Endothelial cell (in vitro differentiated cells): ENCODE measurements around the gene PTPN23. TPM values are rescaled to one million over a fixed set of nuclear protein-coding genes. Genes with fewer than 3 reads are reported as not detected.

Source experiments
- DNase-seq: peaks from one replicate; pipeline ENCODE4 v3.0.0; 2021; ENCODE audit warnings: low spot score
- H3K27ac Mint-ChIP-seq: one replicate; pipeline ENCODE4 v1.8.0; 2021; ENCODE audit warnings: mixed read lengths, inconsistent platforms; ENCODE audit not compliant: unreplicated experiment
- H3K27me3 Mint-ChIP-seq: one replicate; pipeline ENCODE4 v1.8.0; 2021; ENCODE audit warnings: mild to moderate bottlenecking, moderate library complexity, mixed read lengths, inconsistent platforms; ENCODE audit not compliant: unreplicated experiment
- H3K36me3 Mint-ChIP-seq: one replicate; pipeline ENCODE4 v1.8.0; 2021; ENCODE audit warnings: mild to moderate bottlenecking, low read depth, mixed read lengths, inconsistent platforms; ENCODE audit not compliant: unreplicated experiment
- H3K4me1 Mint-ChIP-seq: one replicate; pipeline ENCODE4 v1.8.0; 2021; ENCODE audit warnings: mild to moderate bottlenecking, mixed read lengths, inconsistent platforms; ENCODE audit not compliant: unreplicated experiment
- H3K4me3 Mint-ChIP-seq: one replicate; pipeline ENCODE4 v1.8.0; 2021; ENCODE audit warnings: mild to moderate bottlenecking, mixed read lengths, inconsistent platforms; ENCODE audit not compliant: unreplicated experiment
- H3K9me3 Mint-ChIP-seq: one replicate; pipeline ENCODE4 v1.8.0; 2021; ENCODE audit warnings: mixed read lengths, inconsistent platforms; ENCODE audit not compliant: unreplicated experiment
- CTCF ChIP-seq: fragments of 200-600 bp; sonication (generic); IDR thresholded peaks from one replicate; pipeline ENCODE4 v1.5.0; 2021; ENCODE audit warnings: antibody characterized with exemption; ENCODE audit not compliant: unreplicated experiment
- total RNA-seq: library from RNA; stranded (reverse); fragmentation: NEBNext Ultra II Directional; extraction: Animal tissue kit (Norgen Biotek cat#: 25700); gene quantifications from one replicate; pipeline ENCODE4 v1.2.1, GENCODE V29; 2021; ENCODE audit not compliant: unreplicated experiment

PTPN23 gene
- total RNA-seq, 1 donor from 2014 or later = 47.8 TPM

DNA sequence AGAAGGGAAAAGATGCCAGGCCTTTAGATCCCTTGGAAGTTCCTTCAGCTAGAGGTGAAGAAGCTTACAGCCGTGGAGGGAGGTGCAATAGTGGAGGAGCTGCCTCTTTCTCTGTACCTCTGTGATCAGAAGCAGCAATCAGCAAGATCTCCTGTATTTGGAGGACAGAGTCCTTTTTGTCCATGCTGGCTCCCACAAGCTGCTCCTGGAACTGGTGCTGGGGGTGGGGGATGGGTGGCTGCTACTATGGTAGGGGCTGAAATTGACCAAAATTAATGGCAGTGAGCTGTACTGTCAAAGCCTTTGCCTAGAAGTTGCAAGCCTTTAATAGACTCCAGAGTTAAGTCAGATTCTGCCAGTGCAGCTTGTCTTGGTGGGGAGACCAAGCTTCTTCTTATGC is 18.2 kb downstream of the PTPN23 start:
- Mint-ChIP-seq H3K27me3 (peaks cover 3% of the 10 kb centered on the region), H3K36me3 (peaks cover 6% of the 10 kb centered on the region), H3K4me1 (peaks cover 7% of the 10 kb centered on the region), H3K27ac (no peak overlapping the region), H3K4me3 (no peak overlapping the region), H3K9me3 (no peaks in the 10 kb centered on the region)
- no peak for TF ChIP-seq CTCF
- DNase-seq = no peak

DNA sequence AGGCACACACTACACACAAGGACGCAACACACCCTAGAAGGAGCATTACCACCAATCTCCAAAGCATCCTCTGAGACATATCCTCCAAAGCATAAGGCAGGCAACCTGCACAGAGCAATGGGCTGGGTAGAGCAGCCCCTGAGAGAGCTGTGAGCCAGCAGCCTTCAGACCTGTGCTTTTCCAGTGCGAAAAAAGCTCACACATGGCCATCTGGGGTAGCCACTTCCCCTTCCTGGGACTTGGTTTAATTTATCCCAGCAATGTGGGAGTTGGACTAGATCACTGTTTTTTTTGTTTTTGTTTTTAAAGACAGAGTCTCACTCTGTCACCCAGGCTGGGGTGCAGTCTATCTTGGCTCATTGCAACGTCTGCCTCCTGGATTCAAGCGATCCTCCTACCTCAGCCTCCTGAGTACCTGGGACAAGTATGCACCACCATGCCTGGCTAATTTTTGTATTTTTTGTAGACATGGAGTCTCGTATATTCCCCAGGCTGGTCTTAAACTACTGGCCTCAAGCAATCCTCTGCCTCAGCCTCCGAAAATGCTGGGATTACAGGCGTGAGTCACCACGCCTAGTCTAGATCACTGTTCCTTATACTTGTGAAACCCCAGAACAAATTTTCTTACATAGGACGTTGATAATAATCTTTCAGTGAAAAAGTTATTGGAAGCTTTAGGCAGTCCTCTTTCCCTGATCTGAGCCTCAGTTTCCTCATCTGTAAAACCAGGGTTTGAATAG is 18.9 kb downstream of the PTPN23 start:
- no peak for TF ChIP-seq CTCF
- H3K9me3 Mint-ChIP-seq = no peaks in the 10 kb centered on the region
- H3K4me1 Mint-ChIP-seq = peaks cover under 1% of the 10 kb centered on the region
- H3K4me3 Mint-ChIP-seq = no peak overlapping the region
- no peak overlapping the region for H3K27ac Mint-ChIP-seq
- H3K36me3 Mint-ChIP-seq = peaks cover 6% of the 10 kb centered on the region
- peaks cover 1% of the 10 kb centered on the region for H3K27me3 Mint-ChIP-seq
- no peak for DNase-seq

- H3K27ac Mint-ChIP-seq = no peak overlapping the region
- H3K36me3 Mint-ChIP-seq = no peaks in the 10 kb centered on the region
- H3K4me3 Mint-ChIP-seq = no peak overlapping the region
- TF ChIP-seq CTCF = no peak
- H3K9me3 Mint-ChIP-seq = no peaks in the 10 kb centered on the region
- peaks cover 6% of the 10 kb centered on the region for H3K27me3 Mint-ChIP-seq
- no peaks in the 10 kb centered on the region for H3K4me1 Mint-ChIP-seq
- DNase-seq = no peak
Measured at GRCh38 chr3:47404431-47404876, 23.6 kb downstream of the PTPN23 start.

DNA sequence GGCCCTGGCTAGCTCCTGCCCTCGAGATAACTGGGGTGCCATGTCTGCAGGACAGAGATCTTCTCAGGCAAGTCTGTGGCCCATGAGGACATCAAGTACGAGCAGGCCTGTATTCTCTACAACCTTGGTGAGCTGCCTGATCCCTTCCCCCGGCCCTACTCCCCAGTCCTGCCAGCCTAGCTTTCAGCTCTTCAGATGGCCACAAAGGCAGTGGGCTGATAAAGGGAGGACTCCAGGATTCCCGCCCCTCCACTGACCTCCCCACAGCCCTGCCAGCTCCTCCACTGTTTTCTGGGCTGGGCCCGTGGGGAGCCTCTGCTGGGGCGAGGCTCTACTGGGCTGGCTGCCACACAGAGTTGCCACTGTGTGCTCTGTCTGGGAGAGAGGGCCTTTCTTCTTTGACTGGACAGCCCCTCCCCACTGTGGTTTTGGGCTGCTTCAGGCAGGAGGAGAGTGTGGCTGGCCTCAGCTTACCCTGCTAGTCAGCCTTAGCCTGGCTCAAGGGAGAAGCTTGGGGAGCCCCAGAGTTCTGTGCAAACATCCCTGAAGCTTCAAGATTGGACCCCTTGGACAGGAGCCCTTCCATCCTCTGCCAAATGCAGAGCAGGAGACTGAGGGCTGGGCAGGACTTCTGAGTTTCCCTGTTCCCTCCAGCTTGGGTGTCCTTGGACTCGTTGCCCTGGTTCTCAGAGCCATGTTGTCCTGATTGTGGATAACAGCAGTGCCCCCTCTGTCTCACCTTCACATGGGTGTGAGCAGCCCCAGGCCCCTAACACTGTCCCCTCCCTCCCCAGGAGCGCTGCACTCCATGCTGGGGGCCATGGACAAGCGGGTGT is 24.4 kb downstream of the PTPN23 start:
- no peak overlapping the region for H3K4me3 Mint-ChIP-seq
- no peak for DNase-seq
- no peak overlapping the region for H3K27ac Mint-ChIP-seq
- H3K36me3 Mint-ChIP-seq = no peaks in the 10 kb centered on the region
- H3K4me1 Mint-ChIP-seq = no peaks in the 10 kb centered on the region
- no peaks in the 10 kb centered on the region for H3K9me3 Mint-ChIP-seq
- H3K27me3 Mint-ChIP-seq = peaks cover 6% of the 10 kb centered on the region
- TF ChIP-seq CTCF = no peak
